T47D (cell line): Measurements from ENCODE around the gene EPRS1.
A peak's percentile ranks its signal among the peaks of the same experiment; 100 is the strongest.
"Not testable (repeated sequence)": the region's sequence is repeated elsewhere in the genome, so short reads cannot be mapped to it uniquely, and the experiment has no call there.

Experiments
- DNase-seq, 2 experiments: peaks; one replicate each; pipeline versions ENCODE4 v3.0.0 to v3.0.0-alpha.2; 2011 to 2012; ENCODE audit warnings: low read depth in 1 of 2, low spot score in 1 of 2
- JUND ChIP-seq: IDR thresholded peaks from 2 replicates; pipeline ENCODE4 v1.6.1; 2012; ENCODE audit warnings: low read depth
- in situ Hi-C: cut with HindIII; loops from 2 replicates; pipeline ENCODE4 v1.10.0; 2016; ENCODE audit warnings: low sequenced_read_pairs, low pct_unique_long_range_greater_than_20kb

EPRS1 gene

DNA sequence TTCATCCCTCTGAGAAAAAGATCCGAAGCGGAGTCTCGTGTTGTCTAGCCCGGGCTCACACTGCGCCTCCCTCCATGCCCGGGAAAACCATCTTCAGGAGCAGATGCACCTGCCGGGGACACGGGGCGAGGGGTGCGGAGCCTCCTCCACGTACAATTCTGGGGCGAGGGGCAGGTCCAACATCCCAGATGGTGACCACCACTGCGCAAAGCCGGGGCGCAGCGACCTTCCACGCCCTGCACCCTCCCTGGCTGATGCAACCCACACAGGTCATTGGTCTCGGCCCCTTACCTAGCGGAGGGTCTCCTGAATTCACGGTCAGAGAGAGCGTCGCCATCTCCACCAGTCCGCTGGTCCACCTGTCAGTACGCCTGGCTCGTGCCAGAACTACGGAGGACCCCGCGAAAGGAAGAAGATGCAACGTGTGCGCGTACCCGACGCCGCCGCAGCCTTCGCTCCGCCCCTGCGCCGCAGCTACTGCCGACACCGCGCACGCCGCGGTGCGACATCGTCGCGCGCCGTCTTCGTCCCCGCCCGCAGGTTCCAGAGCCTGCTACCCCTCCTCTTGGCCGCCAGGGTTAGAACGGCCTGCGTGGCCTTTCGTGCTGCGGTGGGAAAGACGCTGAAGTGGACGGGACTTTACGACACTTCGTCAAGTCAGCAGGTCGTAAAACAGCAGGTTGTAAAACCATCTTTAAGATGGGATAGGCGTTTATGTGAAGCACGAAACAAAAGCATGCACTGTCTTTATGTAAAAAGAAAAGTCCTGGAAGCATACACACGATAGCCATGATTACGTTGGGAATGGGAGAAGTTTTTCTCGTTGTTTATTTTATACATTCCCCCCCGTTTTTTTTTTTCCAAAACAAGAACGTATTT is at the start of gene EPRS1:
Gene EPRS1, minus strand, starts transcription at position 454 of the 879 bp plus-strand sequence. Its CDS starts 117 bp downstream, at position 337.
- DNase-seq: peak; percentile 93 to 99
- in situ Hi-C loops: no loop called here
- TF ChIP-seq JUND: no peak

DNA sequence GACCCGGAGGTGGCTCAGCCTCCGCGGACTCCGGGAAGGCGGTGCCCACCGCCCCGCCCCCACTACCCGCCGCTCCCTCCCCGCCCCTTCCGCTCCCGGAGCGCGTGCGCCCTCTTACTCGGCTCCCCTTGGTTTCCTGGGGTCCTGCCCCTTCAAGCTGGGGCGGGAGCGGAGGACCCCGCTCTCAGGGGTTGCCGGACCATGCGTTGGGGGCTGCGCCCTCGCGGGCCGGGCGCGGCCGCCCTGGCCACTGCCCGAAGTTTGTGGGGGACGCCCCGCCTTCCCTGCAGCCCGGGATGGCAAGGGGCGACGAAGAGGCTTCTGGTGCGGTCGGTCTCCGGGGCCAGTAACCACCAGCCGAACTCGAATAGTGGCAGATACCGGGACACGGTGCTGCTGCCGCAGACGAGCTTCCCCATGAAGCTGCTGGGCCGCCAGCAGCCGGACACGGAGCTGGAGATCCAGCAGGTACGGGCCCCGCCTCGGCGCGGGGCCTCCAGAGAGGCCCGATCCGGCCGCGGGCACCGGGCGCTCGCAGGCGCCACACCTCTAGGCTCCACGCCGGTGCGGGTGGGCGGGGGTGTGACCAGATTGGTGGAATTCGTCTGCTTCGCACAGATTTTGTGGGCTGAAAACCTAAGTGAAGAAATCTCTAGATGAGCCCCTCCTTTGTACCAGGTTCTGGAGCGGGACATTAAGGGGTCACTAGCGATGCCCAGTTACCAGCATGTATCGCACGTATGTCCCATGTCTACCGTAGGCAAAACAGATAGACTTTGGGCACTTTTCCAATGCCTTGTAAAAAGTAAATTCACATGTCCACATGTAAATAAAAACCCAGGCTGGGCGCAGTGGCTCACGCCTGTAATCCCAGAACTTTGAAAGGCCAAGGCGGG is 48.0 kb upstream of the EPRS1 start, which contains the start of gene IARS2:
Gene IARS2, plus strand, starts transcription at position 117 of the 896 bp plus-strand sequence. Its CDS starts 85 bp downstream, at position 202.
- peak; percentile 80 to 94 for DNase-seq
- no peak for TF ChIP-seq JUND
- in situ Hi-C loops: no loop called here

DNA sequence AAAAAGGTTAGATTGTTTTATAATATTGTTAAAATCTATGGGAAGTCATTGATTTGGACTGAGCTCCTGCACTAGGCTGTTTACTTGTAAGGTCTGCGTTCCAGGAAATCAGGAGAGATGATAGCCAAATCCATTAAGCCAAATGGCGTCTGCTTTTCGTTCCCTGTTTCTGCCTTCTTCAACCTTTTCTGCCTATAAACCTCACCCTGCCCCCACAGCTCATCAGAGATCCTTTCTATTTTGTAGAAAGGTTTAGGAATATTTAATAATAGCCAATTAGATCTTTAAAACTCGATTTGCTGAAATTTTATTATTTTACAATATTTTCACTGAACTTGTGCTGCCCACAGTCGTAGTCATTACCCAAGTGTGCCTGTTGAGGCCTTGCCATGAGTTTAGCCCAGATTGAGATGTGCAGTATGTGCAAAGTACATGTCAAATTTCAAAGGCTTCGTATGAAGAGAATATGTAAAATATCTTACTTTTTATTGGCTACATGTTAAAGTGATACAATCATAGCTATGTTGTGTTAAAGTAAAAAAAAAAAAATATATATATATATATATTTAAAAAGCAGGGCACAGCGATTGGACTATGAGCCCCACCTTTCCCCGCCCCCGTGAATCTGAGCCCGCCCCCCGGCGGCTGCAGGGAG is 47.2 kb upstream of the EPRS1 start:
- TF ChIP-seq JUND: no peak
- no peak for DNase-seq
- in situ Hi-C loops: no loop called here

DNA sequence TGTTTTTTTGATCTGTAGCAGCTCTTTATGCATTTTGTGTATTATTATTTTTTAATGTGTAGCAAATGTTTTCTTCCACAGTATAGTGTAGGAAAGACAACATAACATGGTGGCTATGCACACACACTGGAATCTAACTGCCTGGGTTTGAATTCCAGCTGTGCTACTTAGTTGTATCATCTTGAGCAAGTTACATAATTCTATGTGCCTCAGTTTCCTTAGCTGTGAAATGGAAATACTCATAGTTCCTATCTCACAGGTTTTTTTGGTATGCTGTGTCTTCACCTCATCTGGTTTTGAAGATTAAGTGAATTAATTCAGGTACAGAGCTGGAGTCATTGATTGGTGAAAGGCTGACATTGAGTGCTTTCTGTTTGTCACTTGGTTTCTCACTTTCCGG is 46.4 kb upstream of the EPRS1 start:
- no peak for DNase-seq
- no peak for TF ChIP-seq JUND
- in situ Hi-C loops: no loop called here

DNA sequence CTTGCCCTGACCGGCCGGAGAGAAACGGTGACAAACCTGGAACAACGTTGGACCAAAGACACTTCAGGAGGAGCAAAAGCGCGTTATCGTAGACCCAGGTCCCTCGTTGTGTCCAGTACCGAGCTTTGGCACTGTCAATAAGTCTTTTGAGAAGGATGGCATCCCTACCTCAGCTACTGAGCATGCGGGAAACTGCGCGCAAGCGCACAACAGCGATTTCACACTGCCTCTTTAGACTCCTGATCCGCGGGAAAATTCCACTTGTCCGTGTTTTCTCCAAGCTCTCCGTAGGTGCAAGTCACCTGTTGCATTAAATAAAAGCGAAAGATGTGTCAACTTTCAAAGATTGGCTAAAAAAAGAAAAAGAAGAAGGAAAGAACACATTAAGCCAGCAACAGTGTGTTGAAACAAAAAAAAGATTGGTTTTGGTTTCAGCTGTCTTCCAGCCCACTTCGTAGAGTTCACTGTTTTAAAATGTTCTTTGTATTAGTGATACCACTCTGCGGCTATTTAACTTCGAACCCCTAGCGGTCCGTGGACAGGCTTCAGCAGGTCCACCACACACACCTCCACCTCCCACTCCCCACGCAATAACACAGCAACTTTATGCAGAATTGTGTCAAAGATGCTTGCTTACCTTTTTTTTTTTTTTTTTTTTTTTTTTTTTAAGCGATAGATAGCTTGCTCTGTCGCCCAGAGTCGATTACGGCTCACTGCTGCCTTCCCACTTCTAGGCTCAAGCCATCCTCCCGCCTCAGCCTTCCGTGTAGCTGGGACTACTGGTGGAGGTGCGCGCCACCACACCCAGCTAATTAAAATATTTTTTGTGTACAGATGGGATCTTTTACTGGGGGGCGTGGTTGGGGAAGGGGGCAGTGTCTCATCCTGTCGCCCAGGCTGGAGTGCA is 43.6 kb upstream of the EPRS1 start, which contains the start of gene BPNT1:
Gene BPNT1, minus strand, starts transcription at position 139 of the 907 bp plus-strand sequence. CDS start 9,942 bp downstream, outside the sequence.
- TF ChIP-seq JUND: peak; percentile 84
- peak; percentile 82 to 99 for DNase-seq
- in situ Hi-C loops: no loop called here

DNA sequence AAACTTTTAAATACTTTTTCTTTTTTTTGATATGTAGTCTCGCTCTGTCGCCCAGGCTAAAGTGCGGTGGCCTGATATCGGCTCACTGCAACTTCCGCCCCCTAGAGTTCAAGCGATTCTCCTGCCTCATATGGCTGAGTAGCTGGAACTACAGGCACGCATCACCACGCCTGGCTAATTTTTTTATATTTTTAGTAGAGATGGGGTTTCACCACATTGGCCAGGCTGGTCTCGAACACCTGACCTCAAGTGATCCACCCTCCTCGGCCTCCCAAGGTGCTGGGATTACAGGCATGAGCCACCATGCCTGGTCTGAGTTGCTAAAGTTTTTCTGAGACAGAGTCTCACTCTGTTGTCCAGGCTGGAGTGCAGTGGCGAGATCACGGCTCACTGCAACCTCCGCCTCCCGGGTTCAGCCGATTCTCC is 40.0 kb upstream of the EPRS1 start:
- in situ Hi-C loops: not testable (repeated sequence)
- peak in 1 of 2 experiments; percentile 8 for DNase-seq

DNA sequence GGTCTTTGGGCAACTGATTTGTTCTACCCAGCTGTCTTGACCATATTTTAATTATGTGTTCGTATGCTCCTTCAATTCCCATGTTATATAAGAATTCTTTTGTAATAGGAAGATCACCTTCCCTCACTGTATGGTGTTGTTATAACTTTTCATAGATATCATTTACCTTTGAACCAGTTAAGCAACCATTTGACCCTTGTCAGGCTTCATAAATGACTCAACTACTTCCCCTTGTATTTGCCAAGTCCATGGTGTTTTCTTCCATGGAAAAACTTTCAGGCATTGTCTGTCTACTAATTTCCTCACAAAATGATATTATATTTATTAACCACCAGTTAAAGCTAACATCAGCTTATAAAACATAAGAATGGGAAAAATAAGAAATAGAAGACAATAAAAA is 38.2 kb upstream of the EPRS1 start:
- no peak for DNase-seq
- in situ Hi-C loops: no loop called here
- TF ChIP-seq JUND: no peak

DNA sequence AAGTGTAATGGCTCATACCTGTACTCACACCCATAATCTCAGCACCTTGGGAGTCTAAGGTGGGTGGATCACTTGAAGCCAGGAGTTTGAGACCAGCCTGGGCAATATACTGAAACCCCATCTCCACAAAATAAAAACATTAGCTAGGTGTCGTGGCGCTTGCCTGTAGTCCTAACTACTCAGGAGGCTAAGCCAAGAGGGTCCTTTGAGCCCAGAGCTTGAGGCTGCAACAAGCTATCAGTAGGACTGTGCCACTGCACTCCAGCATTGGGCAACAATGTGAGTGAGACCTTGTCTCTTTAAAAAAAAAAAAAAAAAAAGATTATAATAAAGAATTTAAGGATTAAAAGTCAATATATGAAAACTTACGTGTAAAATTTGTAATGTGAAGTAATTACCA is 31.6 kb upstream of the EPRS1 start:
- no peak for TF ChIP-seq JUND
- in situ Hi-C loops: no loop called here

DNA sequence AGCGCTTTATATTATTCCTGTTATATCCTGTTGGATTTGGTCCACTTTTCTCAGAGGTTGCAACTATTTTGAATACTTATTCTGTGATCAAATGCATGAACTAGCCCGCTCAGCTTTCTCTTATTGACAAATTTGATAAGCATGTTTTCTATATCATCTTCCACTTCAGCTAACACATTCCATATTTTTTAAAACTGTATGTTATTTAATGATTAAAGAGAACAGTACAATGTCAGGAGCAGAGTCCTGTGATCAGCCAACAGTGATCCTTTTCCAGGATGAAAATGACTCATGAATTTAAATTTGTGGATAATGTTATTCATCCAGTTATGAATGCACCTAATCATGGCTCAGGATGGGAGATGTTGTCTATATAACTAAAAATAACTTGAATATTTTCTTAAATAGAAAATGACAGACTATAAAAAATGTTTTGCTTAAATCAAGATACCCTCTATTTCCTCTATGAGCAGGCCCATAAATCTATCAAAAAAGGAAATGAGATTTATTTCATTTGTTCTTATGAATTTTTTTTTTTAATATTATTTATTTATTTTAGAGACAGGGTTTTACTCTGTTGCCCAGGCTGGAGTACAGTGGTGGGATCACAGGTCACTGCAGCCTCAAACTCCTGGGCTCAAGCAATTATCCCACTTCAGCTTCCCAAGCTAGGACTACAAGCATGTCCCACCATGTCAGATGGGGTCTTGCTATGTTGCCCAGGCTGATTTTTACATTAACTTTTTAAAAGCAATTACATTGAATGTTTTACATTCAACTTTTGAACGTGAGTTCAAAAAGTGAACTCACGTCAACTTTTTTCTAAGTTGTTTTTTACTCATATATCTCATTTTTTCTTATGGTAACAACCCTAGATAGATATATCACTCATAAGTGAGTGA is 30.8 kb upstream of the EPRS1 start:
- DNase-seq: no peak
- in situ Hi-C loops: no loop called here
- TF ChIP-seq JUND: no peak

More for the DNA sequence above, 31.6 kb upstream of the EPRS1 start:
- no peak for DNase-seq
